ENCODE measurements around the gene TMTC2. TPM values are rescaled to one million over a fixed set of nuclear protein-coding genes. Genes with fewer than 3 reads are reported as not detected.

The TMTC2 gene
- total and polyA plus RNA-seq, 10 of the 15 experiments (the other 5 are each of a cell fraction or from before 2014, with no cell fraction given) = 0.14 to 9.7 (median 1.2) TPM

GRCh38 chr12:82730953-82731459, 44.3 kb downstream of the TMTC2 start (continued):
- TF ChIP-seq ZBTB33 (IDR thresholded peaks at IDR 0.05) = no peak
- no peak for TF ChIP-seq USF1 (IDR thresholded peaks at IDR 0.05; ENCODE audit: borderline replicate concordance, extremely low read length, insufficient read depth, low read depth, low read length)

- no peak overlapping the region for H3K4me3 ChIP-seq
- H4K20me1 ChIP-seq (ENCODE audit: control insufficient read depth, insufficient read depth) = no peaks in the 10 kb centered on the region
- no peaks in the 10 kb centered on the region for H3K4me1 ChIP-seq (ENCODE audit: control insufficient read depth, insufficient read depth, low read length)
- no peaks in the 10 kb centered on the region for H3K27me3 ChIP-seq (replicated peaks in 1 of 2; ENCODE audit: control insufficient read depth in 2 of 2, insufficient read depth in 2 of 2, low read length in 1 of 2)
- no peak overlapping the region for H2AFZ ChIP-seq (ENCODE audit: control insufficient read depth, low read depth, low read length)
- POLR2A ChIA-PET = no interaction called here
- SMC1A ChIA-PET (ENCODE audit: uncharacterized antibody, unreplicated experiment) = interaction anchor here (1.0 kb wide), 1 partner anchor 24 kb away, joined by 3 read pairs; no protein-coding TSS in a partner anchor
- H3K36me3 ChIP-seq (ENCODE audit: control insufficient read depth in 2 of 2, insufficient read depth in 2 of 2, low read length in 1 of 2) = no peaks in the 10 kb centered on the region
- no peak overlapping the region for H3K27ac ChIP-seq (ENCODE audit: control insufficient read depth, insufficient read depth)
- CTCF ChIA-PET = interaction anchor here (0.9 kb wide), 1 partner anchor 31 kb away, joined by 3 read pairs; no protein-coding TSS in a partner anchor
- no peak overlapping the region for H3K9ac ChIP-seq (ENCODE audit: control insufficient read depth, insufficient read depth, low read length)
- DNase-seq (ENCODE audit: low read depth, low spot score) (no peak), FAIRE-seq (no peak), ATAC-seq (no peak)
- no peak overlapping the region for H3K4me2 ChIP-seq (ENCODE audit: control insufficient read depth, insufficient read depth)
- intact Hi-C loops (cut with micrococcal nuclease; ENCODE audit: unreplicated experiment) (no loop called here), in situ Hi-C loops (cut with MboI) (no loop called here)
- RAD21 ChIA-PET (ENCODE audit: unreplicated experiment) = no interaction called here
- BruUV-seq (replicated peaks) = no TSS peak
- 83% methylated on average over 7 of the region's 7 CpGs for WGBS (ENCODE audit: insufficient coverage, insufficient replicate concordance, low lambda C conversion rate, missing lambda C conversion rate)
- H3K79me2 ChIP-seq (ENCODE audit: control insufficient read depth, insufficient read depth, low read length) = no peaks in the 10 kb centered on the region
- no peaks in the 10 kb centered on the region for H3K9me3 ChIP-seq (replicated peaks; ENCODE audit: control insufficient read depth, insufficient read depth, low read length)
- no peak for TF ChIP-seq CHD2 (IDR thresholded peaks at IDR 0.05; ENCODE audit: borderline replicate concordance, low read depth, low read length)
- no peak for TF ChIP-seq MXI1 (IDR thresholded peaks at IDR 0.05; ENCODE audit: low read depth, low read length)
- TF ChIP-seq EGR1 (IDR thresholded peaks at IDR 0.05; ENCODE audit: borderline replicate concordance in 1 of 2, low read depth in 2 of 2, low read length in 2 of 2) = no peak
- TF ChIP-seq CBX3 (IDR thresholded peaks at IDR 0.05; ENCODE audit: borderline replicate concordance, low read depth) = no peak
- TF ChIP-seq PRDM15 (CRISPR knock-in tag; IDR thresholded peaks at IDR 0.05) = no peak
- TF ChIP-seq CREB1 (IDR thresholded peaks at IDR 0.05; ENCODE audit: low read depth) = no peak
- TF ChIP-seq ZNF217 (IDR thresholded peaks at IDR 0.05) = no peak
- no peak for TF ChIP-seq TAF1 (IDR thresholded peaks at IDR 0.05; ENCODE audit: borderline replicate concordance, low read depth, low read length)
- no peak for TF ChIP-seq ZZZ3 (IDR thresholded peaks at IDR 0.05; ENCODE audit: control insufficient read depth, insufficient read length, low read depth)
- no peak for TF ChIP-seq SREBF2 (IDR thresholded peaks at IDR 0.05; ENCODE audit: low read length)
- TF ChIP-seq RB1 (IDR thresholded peaks at IDR 0.05; ENCODE audit: borderline replicate concordance) = no peak
Observed at GRCh38 chr12:82740129-82741000, 53.7 kb downstream of the TMTC2 start.

Measured in GM12878 (cell line).